B cell (primary cell): ENCODE data around the gene CFAP251. TPM values are rescaled to one million over a fixed set of nuclear protein-coding genes. Genes with fewer than 3 reads are reported as not detected.

ENCODE experiments used
- ATAC-seq: fragments of 200-7000 bp; cut with Tn5 transposase; one replicate; pipeline ENCODE4 v1.10.0; 2021; ENCODE audit warnings: low read depth, mild to moderate bottlenecking, moderate number of reproducible peaks, moderate library complexity
- CTCF ChIA-PET: fragments of 350-600 bp; sonication (Branson Sonifier 250); formaldehyde crosslinking; loops from one replicate; lab custom pipeline; 2021; ENCODE audit warnings: antibody characterized with exemption, inconsistent platforms; lab: Charles Lee
- POLR2A ChIA-PET: fragments of 350-600 bp; sonication (Branson Sonifier 250); formaldehyde crosslinking; loops from one replicate; lab custom pipeline; 2021; ENCODE audit warnings: antibody characterized with exemption; lab: Charles Lee
- DNase-seq: peaks from one replicate; pipeline ENCODE4 v3.0.0; 2013
- H2AFZ ChIP-seq: 2 replicates; pipeline ENCODE4 v1.6.1; 2012; ENCODE audit warnings: mild to moderate bottlenecking, low read depth, low read length; ENCODE audit not compliant: insufficient read depth, poor library complexity, severe bottlenecking
- H3K27ac ChIP-seq, 2 donors: 1 replicate in 1 of 2; 2 replicates in 1 of 2; pipeline ENCODE4 v1.5.1; 2012 to 2013; ENCODE audit warnings: low read length in 2 of 2, mild to moderate bottlenecking in 2 of 2, moderate library complexity in 1 of 2
- H3K27me3 ChIP-seq, 4 experiments: fragments of 200-600 bp in 1 of 4; sonication (generic) in 1 of 4; replicated peaks in 1 of 4; 1 replicate in 2 of 4; 2 replicates in 2 of 4; pipeline versions ENCODE4 v1.6.1 to v1.7.0; 2013 to 2016; ENCODE audit warnings: low read length in 3 of 4, mild to moderate bottlenecking in 2 of 4, mixed read lengths in 1 of 4, moderate library complexity in 1 of 4; ENCODE audit not compliant: insufficient read depth in 4 of 4, control insufficient read depth in 3 of 4; ENCODE audit errors: control extremely low read depth in 1 of 4
- H3K36me3 ChIP-seq, 2 experiments: replicated peaks in 1 of 2; 1 replicate in 1 of 2; 2 replicates in 1 of 2; pipeline versions ENCODE4 v1.6.1 to v1.7.1; 2013; ENCODE audit warnings: low read length in 1 of 2; ENCODE audit not compliant: insufficient read depth in 2 of 2, control insufficient read depth in 1 of 2; ENCODE audit errors: control extremely low read depth in 1 of 2, extremely low read depth in 1 of 2
- H3K4me1 ChIP-seq, 2 donors: fragments of 200-600 bp in 1 of 2; sonication (generic) in 1 of 2; 1 replicate in 1 of 2; 2 replicates in 1 of 2; pipeline versions ENCODE4 v1.5.1 to v1.6.1; 2013 to 2017; ENCODE audit warnings: low read length in 2 of 2; ENCODE audit not compliant: control insufficient read depth in 2 of 2, insufficient read depth in 2 of 2
- H3K4me2 ChIP-seq: replicated peaks from 2 replicates; pipeline ENCODE3; 2012; ENCODE audit warnings: mild to moderate bottlenecking, low read depth, low read length; ENCODE audit not compliant: poor library complexity, severe bottlenecking
- H3K4me3 ChIP-seq, 5 experiments: fragments of 200-600 bp in 1 of 5; sonication (generic) in 1 of 5; 1 replicate in 3 of 5; 2 replicates in 2 of 5; pipeline versions ENCODE4 v1.5.1 to v1.7.0; 2011 to 2016; ENCODE audit warnings: low read length in 4 of 5, mild to moderate bottlenecking in 4 of 5, low read depth in 2 of 5, control low read depth in 1 of 5, moderate library complexity in 1 of 5; ENCODE audit not compliant: insufficient read depth in 1 of 5; ENCODE audit errors: control extremely low read depth in 1 of 5, extremely low read depth in 1 of 5
- H3K79me2 ChIP-seq: fragments of 200-600 bp; sonication (generic); one replicate; pipeline ENCODE4 v1.6.0; 2016; ENCODE audit warnings: low read length; ENCODE audit not compliant: control insufficient read depth, insufficient read depth
- H3K9ac ChIP-seq: fragments of 200-600 bp; sonication (generic); 2 replicates; pipeline ENCODE4 v1.6.1; 2017; ENCODE audit warnings: mild to moderate bottlenecking, low read length, moderate library complexity
- H3K9me3 ChIP-seq, 3 donors: one replicate each; pipeline versions ENCODE4 v1.6.1 to v1.7.1; 2013; ENCODE audit warnings: low read length in 2 of 3; ENCODE audit not compliant: control insufficient read depth in 2 of 3, insufficient read depth in 1 of 3; ENCODE audit errors: control extremely low read depth in 1 of 3
- H4K20me1 ChIP-seq: 2 replicates; pipeline ENCODE4 v1.6.0; 2012; ENCODE audit warnings: mild to moderate bottlenecking, low read length; ENCODE audit not compliant: insufficient read depth, control insufficient read depth, poor library complexity, severe bottlenecking
- H3K27ac Mint-ChIP-seq: one replicate; pipeline ENCODE4 v1.8.0; 2021; ENCODE audit warnings: mixed read lengths
- H3K27me3 Mint-ChIP-seq: one replicate; pipeline ENCODE4 v1.8.0; 2021; ENCODE audit warnings: mixed read lengths
- H3K4me1 Mint-ChIP-seq: one replicate; pipeline ENCODE4 v1.8.0; 2021; ENCODE audit warnings: mixed read lengths
- H3K4me3 Mint-ChIP-seq: one replicate; pipeline ENCODE4 v1.8.0; 2021; ENCODE audit warnings: mixed read lengths
- H3K9me3 Mint-ChIP-seq: one replicate; pipeline ENCODE4 v1.8.0; 2022; ENCODE audit warnings: mixed read lengths; ENCODE audit not compliant: insufficient read depth
- CTCF ChIP-seq: fragments of 200-600 bp; IDR thresholded peaks from one replicate; pipeline ENCODE4 v1.8.0; 2022; ENCODE audit warnings: antibody characterized with exemption, mild to moderate bottlenecking
- EZH2 ChIP-seq: IDR thresholded peaks from 2 replicates; pipeline ENCODE4 v1.6.1; 2012; ENCODE audit warnings: borderline replicate concordance, low read depth, mild to moderate bottlenecking, moderate library complexity, low read length; ENCODE audit not compliant: insufficient read depth, poor library complexity, severe bottlenecking
- WGBS: methylation state at CpG from one replicate; pipeline ENCODE4 v1.1.5; 2013; ENCODE audit warnings: missing lambda C conversion rate; ENCODE audit not compliant: insufficient coverage; 5-methylcytosine and 5-hydroxymethylcytosine counted together
- intact Hi-C: fragments of 100-400 bp; cut with micrococcal nuclease; formaldehyde crosslinking; loops from one replicate; pipeline ENCODE4 v1.10.0; 2022
- polyA plus RNA-seq: library from polyadenylated mRNA; depleted of rRNA; stranded (reverse); fragments of >200 nt; gene quantifications from 2 replicates; pipeline ENCODE4 v1.2.3, GENCODE V29; 2012
- total RNA-seq, 2 donors: library from RNA; stranded (reverse); fragments of 120-200 nt in 1 of 2; gene quantifications; 1 replicate in 1 of 2; 2 replicates in 1 of 2; pipeline versions ENCODE4 v1.2.3 to v1.2.4, GENCODE V29; 2013 to 2022

Gene CFAP251
- total and polyA plus RNA-seq, 2 donors (not counting 1 experiment from before 2014, with no cell fraction given), result 0.22 to 1.6 TPM

DNA sequence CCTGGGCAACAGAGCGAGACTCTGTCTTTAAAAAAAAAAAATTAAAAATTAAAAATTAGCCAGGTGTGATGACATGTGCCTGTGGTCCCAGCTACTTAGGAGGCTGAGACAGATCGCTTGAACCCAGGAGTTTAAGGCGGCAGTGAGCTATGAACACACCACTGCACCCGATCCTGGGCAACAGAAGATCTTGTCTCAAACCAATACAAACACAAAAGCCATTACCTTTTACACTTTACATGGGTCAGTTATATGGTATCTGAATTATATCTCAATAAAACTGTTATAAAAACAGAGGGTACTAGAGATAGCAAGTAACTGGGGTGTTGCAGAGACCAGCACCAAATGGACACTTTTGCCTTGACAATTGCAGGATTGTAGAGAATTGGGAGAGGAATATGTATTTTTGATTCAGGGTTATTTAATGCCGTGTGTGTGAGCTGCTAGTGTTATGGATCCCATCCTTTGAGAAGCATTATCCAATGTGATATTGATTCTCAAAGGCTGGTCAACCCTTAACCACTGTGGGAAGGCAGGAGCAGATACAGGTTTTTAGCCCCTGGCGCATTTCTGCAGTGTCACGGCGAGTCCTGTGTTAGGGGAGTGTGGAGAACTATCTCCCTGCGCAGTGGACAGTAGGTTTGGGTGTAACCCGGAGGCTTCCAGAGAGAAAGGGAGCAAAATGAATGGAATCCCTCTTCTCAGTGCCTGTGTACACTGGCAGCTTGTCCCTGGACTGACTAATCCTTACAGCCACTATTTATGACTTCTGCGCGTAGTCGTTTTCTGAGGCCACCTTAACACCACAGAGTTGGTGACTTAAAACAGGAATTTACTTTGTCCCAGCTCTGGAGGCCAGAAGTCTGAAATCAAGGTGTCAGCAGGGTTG is 25.5 kb upstream of the CFAP251 start:
- Histone ChIP-seq H3K79me2 (peaks cover 38% of the 10 kb centered on the region), H3K9me3 (peaks cover 0 to 3% (median 0%) of the 10 kb centered on the region in 3 donors), H3K4me3 (no peak overlapping the region), H3K4me1 (peaks cover 15 to 17% of the 10 kb centered on the region in 2 donors), H3K36me3 (peaks cover 4 to 31% of the 10 kb centered on the region in 2 experiments), H2AFZ (no peak overlapping the region), H3K4me2 (no peak overlapping the region), H3K27ac (no peak overlapping the region), H4K20me1 (peaks cover 12% of the 10 kb centered on the region), H3K9ac (no peak overlapping the region), H3K27me3 (no peaks in the 10 kb centered on the region)
- Mint-ChIP-seq H3K27ac (no peak overlapping the region), H3K9me3 (no peaks in the 10 kb centered on the region), H3K4me1 (peaks cover 31% of the 10 kb centered on the region), H3K4me3 (no peak overlapping the region), H3K27me3 (no peaks in the 10 kb centered on the region)
- CTCF ChIA-PET, result interaction anchor here (0.6 to 4.6 kb wide), 7 partner anchors 25 to 231 kb away, joined by 3 to 38 read pairs (median 4); partner anchors contain the start of genes CFAP251 and RHOF
- TF ChIP-seq CTCF, result no peak
- no peak for TF ChIP-seq EZH2
- ATAC-seq, result no peak
- no peak for DNase-seq
- 94% methylated on average over 11 of the region's 13 CpGs for WGBS
- POLR2A ChIA-PET, result no interaction called here
- intact Hi-C loops, result no loop called here
